CD4-positive, alpha-beta T cell treated with Interleukin-2 at 100 ng/mL for 4 hours (primary cell): ENCODE measurements around the gene KIAA0513.

ENCODE experiments used
- DNase-seq: peaks from one replicate; pipeline ENCODE4 v3.0.0-alpha.2; 2020; ENCODE audit warnings: low spot score

The KIAA0513 gene

GRCh38 chr16:85136213-85136701, 108.7 kb downstream of the KIAA0513 start:
- DNase-seq = no peak

- no peak for DNase-seq
Measured at GRCh38 chr16:85136702-85137322, 109.2 kb downstream of the KIAA0513 start.

DNA sequence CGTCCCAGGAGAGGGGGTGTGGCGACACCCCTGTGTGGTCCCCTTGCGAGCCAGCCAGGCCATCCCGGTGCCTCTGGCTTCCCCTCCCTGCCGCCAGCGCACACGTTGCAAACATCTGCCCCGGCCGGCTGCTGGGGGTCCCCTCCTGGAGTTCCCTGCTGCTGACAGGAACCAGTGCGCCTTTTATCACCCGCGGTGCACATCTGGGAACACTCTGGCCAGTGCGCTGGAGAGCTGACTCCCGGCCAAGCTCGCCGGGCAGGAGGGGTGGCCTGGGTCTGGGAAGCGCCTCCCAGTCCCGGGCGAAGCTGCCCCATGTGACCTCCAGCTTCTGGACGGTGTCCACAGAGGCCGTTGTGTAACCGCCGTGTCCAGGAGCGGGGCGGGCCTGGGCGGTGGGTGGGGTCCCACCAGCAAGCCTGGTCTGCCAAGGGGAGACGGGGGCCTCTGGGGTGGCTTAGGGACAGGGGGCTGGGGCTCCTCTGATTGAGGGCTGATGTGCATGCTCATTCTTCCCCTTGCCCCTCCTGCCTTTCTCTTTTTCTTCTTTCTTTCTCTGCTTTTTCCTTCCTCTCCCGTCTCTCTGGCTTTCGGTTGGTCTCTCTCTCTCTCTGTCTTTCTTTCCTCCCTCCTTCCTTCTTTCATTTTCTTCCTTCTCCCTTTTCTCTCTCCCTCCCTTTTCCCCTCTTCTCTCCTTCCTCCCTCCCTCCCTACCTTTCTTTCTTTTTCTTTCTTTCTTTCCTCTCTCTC, 109.9 kb downstream of the KIAA0513 start:
- DNase-seq = no peak

DNA sequence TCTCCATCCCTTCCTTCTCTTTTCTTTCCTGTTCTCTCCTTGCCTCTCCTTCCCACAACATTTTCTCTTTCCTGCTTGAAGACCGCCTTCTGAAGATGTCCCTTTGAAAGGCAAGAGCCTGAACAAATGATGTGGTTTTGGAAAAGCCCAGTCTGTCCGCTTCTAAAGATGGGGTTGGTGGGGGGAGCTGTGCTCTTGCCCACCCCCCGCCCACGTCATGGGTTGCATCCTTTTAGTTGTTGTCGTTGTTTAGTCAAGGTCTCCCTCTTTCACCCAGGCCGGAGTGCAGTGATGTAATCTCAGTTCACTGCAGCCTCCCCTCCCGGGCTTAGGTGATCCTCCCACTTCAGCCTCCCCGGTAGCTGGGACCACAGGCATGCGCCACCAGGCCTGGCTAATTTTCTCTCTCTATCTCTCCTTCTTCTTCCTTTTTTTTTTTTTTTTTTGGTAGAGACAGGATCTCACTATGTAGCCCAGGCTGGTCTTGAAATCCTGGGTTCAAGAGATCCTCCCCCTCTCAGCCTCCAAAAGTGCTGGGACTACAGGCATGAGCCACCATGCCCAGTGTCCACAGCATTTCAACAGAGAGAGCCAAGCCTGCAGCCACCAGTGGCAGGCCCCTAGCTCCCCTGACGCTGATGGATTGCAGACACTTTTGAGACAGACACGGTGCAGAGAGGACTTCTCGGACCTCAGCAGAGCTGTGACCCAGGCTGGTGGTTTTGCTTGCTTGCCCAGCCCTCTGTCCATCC, 110.7 kb downstream of the KIAA0513 start:
- no peak for DNase-seq

GRCh38 chr16:85138825-85139627, 111.4 kb downstream of the KIAA0513 start:
- DNase-seq = no peak

- no peak for DNase-seq
Measured at GRCh38 chr16:85139881-85140339, 112.3 kb downstream of the KIAA0513 start.

GRCh38 chr16:85140455-85141012, 112.9 kb downstream of the KIAA0513 start:
- DNase-seq = no peak

GRCh38 chr16:85141491-85142128, 114.0 kb downstream of the KIAA0513 start:
- no peak for DNase-seq

DNA sequence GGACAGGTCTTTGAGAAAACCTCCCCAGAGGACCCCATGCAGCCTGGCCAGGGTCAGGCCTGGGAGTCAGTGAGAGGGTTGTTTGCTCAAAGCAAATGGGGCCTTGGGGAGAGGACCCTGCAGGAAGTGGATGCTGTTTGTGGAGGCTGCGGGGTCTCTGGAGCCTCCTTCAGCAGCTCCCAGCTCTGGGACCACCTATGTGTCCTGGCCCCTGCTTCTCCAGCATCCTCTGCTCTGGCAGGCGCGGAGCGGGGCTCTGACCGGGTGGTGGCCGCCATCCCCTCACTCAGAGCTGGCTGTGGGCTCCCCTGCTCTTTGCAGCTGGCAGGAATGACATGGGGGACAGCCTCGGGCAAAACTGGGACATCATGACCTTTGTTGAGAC, 114.5 kb downstream of the KIAA0513 start:
- DNase-seq = no peak

DNA sequence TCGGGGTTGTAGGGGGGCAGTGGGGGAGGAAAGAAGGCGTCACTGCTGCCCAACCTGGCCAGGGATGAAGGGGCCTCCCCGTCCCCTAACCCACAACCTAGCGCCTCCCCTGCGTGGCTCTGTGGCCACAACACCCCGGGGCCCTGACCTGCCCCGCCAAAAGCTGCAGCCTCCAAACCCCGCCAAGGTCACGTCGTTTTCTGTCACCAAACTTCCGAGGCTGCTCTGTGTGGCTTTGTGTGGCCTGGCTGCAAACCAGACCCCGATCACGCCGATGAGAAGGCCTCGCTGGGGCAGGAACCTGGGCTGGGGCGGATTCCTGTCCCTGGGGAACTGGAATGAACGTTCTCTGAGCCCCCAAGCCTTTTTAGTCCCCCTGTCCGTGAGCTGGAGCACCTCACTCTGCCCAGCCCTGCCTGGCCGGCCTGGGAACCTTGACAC, 115.2 kb downstream of the KIAA0513 start:
- DNase-seq = no peak
